Bronchial epithelial cell (primary cell): ENCODE measurements around the gene HPS5. TPM values are rescaled to one million over a fixed set of nuclear protein-coding genes. Genes with fewer than 3 reads are reported as not detected.
"Not testable (repeated sequence)": the region's sequence is repeated elsewhere in the genome, so short reads cannot be mapped to it uniquely, and the experiment has no call there.

Source experiments
- DNase-seq: peaks from one replicate; pipeline ENCODE4 v3.0.0-alpha.2; 2010; ENCODE audit warnings: low read depth
- FAIRE-seq: peaks from 2 replicates; lab custom pipeline; 2011; peaks lifted over from hg19 to GRCh38; lab: Jason Lieb, UNC
- H3K27me3 ChIP-seq: 2 replicates; pipeline ENCODE4 v1.5.1; 2011; ENCODE audit warnings: low read length; ENCODE audit not compliant: control insufficient read depth, insufficient read depth
- H3K36me3 ChIP-seq: 2 replicates; pipeline ENCODE4 v1.5.1; 2011; ENCODE audit warnings: low read length; ENCODE audit not compliant: control insufficient read depth, insufficient read depth
- H3K4me3 ChIP-seq: 2 replicates; pipeline ENCODE4 v1.5.1; 2011; ENCODE audit warnings: mild to moderate bottlenecking, low read depth, low read length, control low read depth
- CTCF ChIP-seq: IDR thresholded peaks from 2 replicates; pipeline ENCODE4 v1.5.1; 2011; ENCODE audit warnings: mild to moderate bottlenecking, moderate library complexity, low read length, control low read depth, inconsistent platforms; ENCODE audit not compliant: insufficient read depth, severe bottlenecking
- total RNA-seq: library from RNA; depleted of rRNA; stranded (reverse); fragments of >200 nt; gene quantifications from 2 replicates; pipeline ENCODE4 v1.2.1, GENCODE V29; 2014

The HPS5 gene
- total RNA-seq, 1 donor from 2014 or later: 39.0 TPM

- DNase-seq (no peak), FAIRE-seq (no peak)
- Histone ChIP-seq H3K27me3 (no peaks in the 10 kb centered on the region), H3K36me3 (peaks cover 4% of the 10 kb centered on the region), H3K4me3 (no peak overlapping the region)
- no peak for TF ChIP-seq CTCF
Measured at GRCh38 chr11:18324381-18324780, 2.4 kb upstream of the HPS5 start.

GRCh38 chr11:18323881-18324280 is 1.9 kb upstream of the HPS5 start:
- not testable (repeated sequence) for H3K27me3 ChIP-seq, H3K4me3 ChIP-seq, DNase-seq, H3K36me3 ChIP-seq, FAIRE-seq

- H3K27me3 ChIP-seq: no peaks in the 10 kb centered on the region
- peak; percentile 19 for DNase-seq
- no peak for TF ChIP-seq CTCF
- H3K36me3 ChIP-seq: peaks cover 4% of the 10 kb centered on the region
- peak overlapping the region; percentile 92 for H3K4me3 ChIP-seq
- FAIRE-seq: no peak
Measured at GRCh38 chr11:18322818-18323570, 1.1 kb upstream of the HPS5 start.

GRCh38 chr11:18321578-18321968 is 367 bp downstream of the HPS5 start:
- DNase-seq: no peak

GRCh38 chr11:18320617-18321016 is 1.3 kb downstream of the HPS5 start:
- no peak for TF ChIP-seq CTCF
- H3K27me3 ChIP-seq: no peaks in the 10 kb centered on the region
- FAIRE-seq (no peak), DNase-seq (no peak)
- peak overlapping the region; percentile 92 for H3K4me3 ChIP-seq
- H3K36me3 ChIP-seq: peaks cover 3% of the 10 kb centered on the region

More at GRCh38 chr11:18321578-18321968, 367 bp downstream of the HPS5 start:
- peaks cover 3% of the 10 kb centered on the region for H3K36me3 ChIP-seq
- no peaks in the 10 kb centered on the region for H3K27me3 ChIP-seq
- no peak for TF ChIP-seq CTCF
- peak overlapping the region; percentile 92 for H3K4me3 ChIP-seq
- FAIRE-seq: no peak

- no peaks in the 10 kb centered on the region for H3K27me3 ChIP-seq
- H3K36me3 ChIP-seq: peaks cover 3% of the 10 kb centered on the region
- TF ChIP-seq CTCF: no peak
- peak overlapping the region; percentile 17 for H3K4me3 ChIP-seq
- FAIRE-seq: no peak
- no peak for DNase-seq
Measured at GRCh38 chr11:18319914-18320313, 2.0 kb downstream of the HPS5 start.
